Endothelial cell (in vitro differentiated cells): ENCODE measurements around the gene MGAT3. TPM values are rescaled to one million over a fixed set of nuclear protein-coding genes. Genes with fewer than 3 reads are reported as not detected.

Experiments used
- DNase-seq: peaks from one replicate; pipeline ENCODE4 v3.0.0; 2021; ENCODE audit warnings: low spot score
- H3K27ac Mint-ChIP-seq: one replicate; pipeline ENCODE4 v1.8.0; 2021; ENCODE audit warnings: mixed read lengths, inconsistent platforms; ENCODE audit not compliant: unreplicated experiment
- H3K27me3 Mint-ChIP-seq: one replicate; pipeline ENCODE4 v1.8.0; 2021; ENCODE audit warnings: mild to moderate bottlenecking, moderate library complexity, mixed read lengths, inconsistent platforms; ENCODE audit not compliant: unreplicated experiment
- H3K36me3 Mint-ChIP-seq: one replicate; pipeline ENCODE4 v1.8.0; 2021; ENCODE audit warnings: mild to moderate bottlenecking, low read depth, mixed read lengths, inconsistent platforms; ENCODE audit not compliant: unreplicated experiment
- H3K4me1 Mint-ChIP-seq: one replicate; pipeline ENCODE4 v1.8.0; 2021; ENCODE audit warnings: mild to moderate bottlenecking, mixed read lengths, inconsistent platforms; ENCODE audit not compliant: unreplicated experiment
- H3K4me3 Mint-ChIP-seq: one replicate; pipeline ENCODE4 v1.8.0; 2021; ENCODE audit warnings: mild to moderate bottlenecking, mixed read lengths, inconsistent platforms; ENCODE audit not compliant: unreplicated experiment
- H3K9me3 Mint-ChIP-seq: one replicate; pipeline ENCODE4 v1.8.0; 2021; ENCODE audit warnings: mixed read lengths, inconsistent platforms; ENCODE audit not compliant: unreplicated experiment
- CTCF ChIP-seq: fragments of 200-600 bp; sonication (generic); IDR thresholded peaks from one replicate; pipeline ENCODE4 v1.5.0; 2021; ENCODE audit warnings: antibody characterized with exemption; ENCODE audit not compliant: unreplicated experiment
- total RNA-seq: library from RNA; stranded (reverse); fragmentation: NEBNext Ultra II Directional; extraction: Animal tissue kit (Norgen Biotek cat#: 25700); gene quantifications from one replicate; pipeline ENCODE4 v1.2.1, GENCODE V29; 2021; ENCODE audit not compliant: unreplicated experiment

MGAT3 gene
- total RNA-seq, 1 donor from 2014 or later, result 0.87 TPM

GRCh38 chr22:39469681-39470450 lies 13.1 kb downstream of the MGAT3 start:
- peaks cover 15% of the 10 kb centered on the region for H3K4me1 Mint-ChIP-seq
- H3K27ac Mint-ChIP-seq, result no peak overlapping the region
- H3K36me3 Mint-ChIP-seq, result no peaks in the 10 kb centered on the region
- no peak for TF ChIP-seq CTCF
- no peak overlapping the region for H3K4me3 Mint-ChIP-seq
- H3K9me3 Mint-ChIP-seq, result no peaks in the 10 kb centered on the region
- no peak for DNase-seq
- H3K27me3 Mint-ChIP-seq, result peaks cover 5% of the 10 kb centered on the region

GRCh38 chr22:39470451-39471291 lies 13.9 kb downstream of the MGAT3 start:
- no peak for DNase-seq
- no peak for TF ChIP-seq CTCF
- Mint-ChIP-seq H3K27me3 (peaks cover 6% of the 10 kb centered on the region), H3K4me3 (no peak overlapping the region), H3K36me3 (no peaks in the 10 kb centered on the region), H3K9me3 (no peaks in the 10 kb centered on the region), H3K4me1 (peaks cover 15% of the 10 kb centered on the region), H3K27ac (no peak overlapping the region)

GRCh38 chr22:39471381-39472141 lies 14.7 kb downstream of the MGAT3 start:
- Mint-ChIP-seq H3K36me3 (no peaks in the 10 kb centered on the region), H3K27ac (no peak overlapping the region), H3K4me3 (no peak overlapping the region), H3K9me3 (no peaks in the 10 kb centered on the region), H3K4me1 (peaks cover 15% of the 10 kb centered on the region), H3K27me3 (peaks cover 6% of the 10 kb centered on the region)
- no peak for TF ChIP-seq CTCF
- DNase-seq, result no peak

GRCh38 chr22:39472570-39473556 lies 16.1 kb downstream of the MGAT3 start:
- TF ChIP-seq CTCF, result no peak
- no peak overlapping the region for H3K27ac Mint-ChIP-seq
- peaks cover 10% of the 10 kb centered on the region for H3K27me3 Mint-ChIP-seq

More at GRCh38 chr22:39472570-39473556, 16.1 kb downstream of the MGAT3 start:
- DNase-seq, result no peak
- H3K36me3 Mint-ChIP-seq, result no peaks in the 10 kb centered on the region
- H3K4me3 Mint-ChIP-seq, result no peak overlapping the region
- H3K4me1 Mint-ChIP-seq, result peaks cover 15% of the 10 kb centered on the region
- no peaks in the 10 kb centered on the region for H3K9me3 Mint-ChIP-seq
